ENCODE results near the gene LHFPL6.

- TF ChIP-seq CTCF (IDR thresholded peaks at IDR 0.05): no peak
- no peak for TF ChIP-seq POLR2A (IDR thresholded peaks at IDR 0.05)
Measured at GRCh38 chr13:39457274-39457673, 145.7 kb downstream of the LHFPL6 start.

Measured in Peyer's patch (tissue), 4 donors.